ELR (cell line): ENCODE measurements around the gene GRIN3B.
A peak's percentile ranks its signal among the peaks of the same experiment; 100 is the strongest.

ENCODE experiments used
- DNase-seq: peaks from one replicate; pipeline ENCODE4 v3.0.0-alpha.2; 2015; ENCODE audit warnings: low read depth

Gene GRIN3B

DNA sequence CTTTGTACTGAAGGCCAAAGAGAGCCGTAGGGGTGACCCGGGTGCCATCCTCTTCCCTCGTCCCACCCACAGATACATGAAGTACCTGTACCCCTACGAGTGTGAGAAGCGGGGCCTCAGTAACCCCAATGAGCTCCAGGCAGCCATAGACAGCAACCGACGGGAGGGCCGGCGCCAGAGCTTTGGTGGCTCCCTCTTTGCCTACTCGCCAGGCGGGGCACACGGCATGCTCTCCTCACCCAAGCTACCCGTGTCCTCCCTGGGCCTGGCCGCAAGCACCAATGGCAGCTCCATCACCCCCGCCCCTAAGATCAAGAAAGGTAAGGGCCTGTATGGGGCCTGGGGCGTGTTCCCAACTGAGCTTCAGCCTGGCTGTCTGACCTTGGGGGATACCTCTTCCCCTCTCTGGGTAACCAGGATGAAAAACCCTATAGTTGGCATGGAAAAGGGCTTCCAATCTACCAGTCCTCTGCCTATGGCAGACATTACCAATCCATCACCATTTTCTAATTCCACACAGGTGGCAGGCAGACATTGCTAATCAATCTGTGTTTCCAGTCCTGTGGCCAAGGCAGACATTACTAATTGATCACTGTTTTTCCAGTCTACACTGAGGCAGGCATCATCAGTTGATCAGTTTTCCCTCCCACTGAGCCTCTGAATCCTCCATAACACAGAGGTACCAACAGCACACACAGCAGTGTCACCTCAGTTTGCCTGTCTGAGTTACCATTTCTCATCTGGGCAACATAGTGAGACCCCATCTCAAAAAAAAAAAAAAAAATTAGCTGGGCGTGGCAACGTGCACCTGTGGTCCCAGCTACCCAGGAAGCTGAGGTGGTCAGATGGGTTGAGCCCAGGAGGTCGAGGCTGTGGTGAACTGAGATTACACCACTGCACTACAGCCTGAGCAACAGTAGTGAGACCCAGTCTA lies 35.2 kb upstream of the GRIN3B start:
- DNase-seq = peak; percentile 59

- no peak for DNase-seq
Measured at GRCh38 chr19:966485-967088, 33.6 kb upstream of the GRIN3B start.

DNA sequence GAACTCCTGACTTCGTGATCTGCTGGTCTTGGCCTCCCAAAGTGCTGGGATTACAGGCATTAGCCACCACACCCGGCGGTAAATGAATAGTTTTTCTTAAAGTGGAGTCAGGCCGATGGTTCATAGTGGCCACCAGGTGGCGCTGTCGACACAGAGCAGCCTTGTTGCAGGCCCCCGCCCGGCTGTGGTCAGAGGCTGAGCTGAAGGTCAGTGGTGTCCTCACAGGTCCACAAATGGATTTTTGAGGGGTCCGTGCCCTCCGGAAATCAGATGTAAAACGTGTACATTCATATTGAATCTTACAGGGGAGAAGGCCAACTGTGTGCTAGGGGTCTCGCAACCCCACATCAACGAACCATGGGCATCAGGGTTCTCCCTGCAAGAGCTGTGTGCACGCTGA lies 29.5 kb upstream of the GRIN3B start:
- peak; percentile 35 for DNase-seq

DNA sequence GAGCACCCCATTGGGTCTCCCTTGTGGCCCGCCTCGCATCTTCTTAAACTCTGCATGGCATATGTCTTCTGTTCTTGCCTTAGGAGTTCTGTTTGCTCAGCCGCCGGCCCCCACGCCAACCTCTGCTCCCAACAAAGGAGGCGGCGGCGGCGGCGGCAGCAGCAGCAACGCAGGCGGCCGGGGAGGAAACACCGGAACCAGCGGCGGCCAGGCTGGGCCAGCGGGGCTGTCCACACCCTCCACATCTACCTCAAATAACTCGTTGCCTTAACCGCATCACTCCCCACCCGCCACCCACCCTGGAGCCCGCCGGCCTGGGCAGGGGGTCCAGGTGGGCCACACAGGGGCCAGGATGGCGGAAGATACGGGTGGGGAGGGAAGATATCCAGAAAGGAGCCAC lies 28.4 kb upstream of the GRIN3B start:
- no peak for DNase-seq

- DNase-seq = no peak
Measured at GRCh38 chr19:972281-972680, 27.9 kb upstream of the GRIN3B start.

DNA sequence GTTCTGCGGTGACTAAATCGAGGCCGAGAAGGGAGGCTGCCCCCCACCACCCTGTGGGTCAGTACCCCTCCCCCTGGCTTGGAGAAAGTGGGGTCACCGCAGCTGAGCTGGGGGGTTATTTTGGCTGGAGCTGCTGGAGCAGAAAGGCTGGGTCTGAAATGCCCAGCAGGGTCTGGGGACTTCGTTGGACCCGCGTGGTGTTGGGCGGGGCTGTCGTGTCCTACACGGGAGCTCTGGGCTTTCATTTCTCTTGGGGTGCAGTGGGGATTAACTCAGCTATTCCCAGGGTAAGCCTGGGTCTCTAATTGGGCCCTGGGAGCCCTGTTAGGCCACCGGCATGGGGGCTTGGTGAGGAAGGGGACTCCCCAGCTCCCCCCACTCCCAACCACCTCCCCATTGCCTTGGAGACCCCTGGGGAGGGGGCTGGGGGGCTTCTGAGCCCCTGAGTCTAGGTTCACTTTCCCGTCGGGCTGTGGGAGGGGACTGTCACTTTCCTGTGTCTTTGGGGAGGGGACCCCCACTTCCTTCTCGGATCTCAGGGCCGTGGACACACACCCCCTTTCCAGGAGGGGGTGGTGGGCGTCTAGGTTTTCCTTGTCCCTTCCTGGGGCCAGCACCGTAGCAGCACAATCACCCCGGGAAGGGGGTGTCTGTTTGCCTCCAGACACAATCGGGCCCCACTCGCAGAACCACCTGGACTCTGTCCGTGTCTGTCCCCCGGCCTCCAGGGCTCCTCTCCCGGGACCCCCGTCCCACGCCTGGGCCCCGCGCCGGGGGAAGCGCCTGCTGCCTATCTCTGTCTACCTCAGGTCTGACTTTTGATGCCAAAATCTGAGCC lies 26.3 kb upstream of the GRIN3B start:
- no peak for DNase-seq

- no peak for DNase-seq
Measured at GRCh38 chr19:974564-975257, 25.5 kb upstream of the GRIN3B start.

GRCh38 chr19:976476-976875 lies 23.7 kb upstream of the GRIN3B start:
- no peak for DNase-seq

GRCh38 chr19:977058-977464 lies 23.2 kb upstream of the GRIN3B start:
- DNase-seq = no peak

DNA sequence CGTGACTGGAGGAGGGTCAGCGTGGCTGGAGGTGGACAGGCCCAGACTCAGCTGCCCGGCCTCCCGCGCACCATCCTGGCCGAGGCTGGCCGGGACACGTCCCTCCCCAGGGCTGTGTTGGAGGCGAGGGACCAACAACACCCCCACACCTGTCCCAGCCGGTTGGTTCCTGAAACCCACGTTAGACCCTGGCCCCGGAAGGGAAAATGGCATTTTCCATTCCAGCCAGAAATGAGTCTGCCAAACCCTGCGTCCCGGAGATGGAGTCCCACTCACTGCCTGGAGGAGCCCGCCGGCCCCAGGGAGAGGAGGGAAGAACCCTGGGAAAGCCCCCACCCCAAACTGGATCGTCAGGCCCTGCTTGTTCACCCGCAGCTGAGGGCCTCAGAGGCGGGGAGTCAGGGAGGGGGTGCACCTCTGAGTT lies 20.9 kb upstream of the GRIN3B start:
- no peak for DNase-seq

DNA sequence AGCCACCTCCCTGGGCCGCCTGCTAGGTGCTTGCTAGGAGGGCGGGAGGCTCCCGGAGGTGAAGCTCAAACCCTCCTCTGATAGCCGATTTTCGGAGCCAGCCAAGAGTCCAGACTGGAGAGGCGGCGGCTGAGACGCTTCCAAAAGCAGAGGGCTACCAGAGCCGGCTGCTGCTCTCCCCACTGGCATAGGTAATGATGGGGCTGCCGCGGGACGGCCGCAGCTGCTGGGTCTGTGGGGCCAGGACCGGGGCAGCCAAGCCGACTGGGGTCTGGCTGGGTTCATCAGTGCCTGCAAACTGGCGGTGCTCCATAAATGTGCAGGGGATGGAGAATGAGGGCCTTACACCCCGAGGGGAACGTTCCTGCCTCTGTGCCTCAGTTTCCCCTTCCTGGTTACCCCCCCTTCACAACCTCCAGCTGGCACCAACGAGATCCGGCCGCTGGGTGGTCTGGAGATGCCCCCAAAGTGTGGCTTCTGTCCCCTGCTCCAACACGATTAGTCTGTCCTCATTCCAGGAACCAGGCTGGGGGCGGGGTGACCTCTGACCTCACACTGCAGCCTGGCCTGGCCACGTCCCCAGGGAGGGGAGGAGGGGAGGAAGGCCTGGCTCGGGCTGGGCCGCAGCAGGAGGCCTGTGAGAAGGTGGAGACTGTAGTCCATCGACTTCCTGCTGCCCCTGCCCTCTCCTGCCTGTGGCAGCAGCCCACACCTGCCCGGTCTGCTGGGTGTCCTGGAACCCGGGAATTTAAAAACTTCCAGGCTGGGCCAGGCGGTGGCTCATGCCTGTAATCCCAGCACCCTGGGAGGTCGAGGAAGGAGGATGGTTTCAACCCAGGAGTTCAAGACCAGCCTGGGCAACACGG lies 19.9 kb upstream of the GRIN3B start:
- DNase-seq = no peak

DNA sequence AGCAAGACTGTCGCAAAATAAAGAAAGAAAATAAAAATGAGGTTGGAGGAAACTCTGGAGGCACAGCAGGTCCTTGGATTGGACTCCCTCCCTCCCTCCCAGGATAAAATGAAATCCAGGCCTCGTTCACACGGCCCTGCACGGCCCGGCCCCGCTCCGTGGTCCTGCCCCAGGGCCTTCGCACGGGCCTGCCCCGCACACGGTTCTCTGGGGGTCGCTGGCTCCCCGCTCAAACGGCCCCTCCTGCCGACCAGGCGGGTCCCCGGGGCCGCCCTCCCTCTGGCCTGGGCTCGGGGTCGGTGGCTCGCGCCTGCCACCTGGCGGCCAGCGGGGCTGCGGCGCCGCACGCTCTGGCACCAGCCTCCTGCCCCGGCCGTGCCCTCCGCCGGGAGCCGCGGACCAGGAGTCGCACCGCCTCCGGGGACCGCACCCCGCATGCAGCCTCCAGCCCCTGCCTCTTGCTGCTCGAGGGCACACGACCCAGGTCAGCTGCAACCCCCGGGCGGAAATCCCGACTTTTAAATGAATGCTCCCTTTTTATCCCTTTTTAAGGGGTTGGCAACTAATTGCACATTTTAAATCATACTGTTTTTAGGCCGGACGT lies 17.6 kb upstream of the GRIN3B start:
- DNase-seq = peak; percentile 67

DNA sequence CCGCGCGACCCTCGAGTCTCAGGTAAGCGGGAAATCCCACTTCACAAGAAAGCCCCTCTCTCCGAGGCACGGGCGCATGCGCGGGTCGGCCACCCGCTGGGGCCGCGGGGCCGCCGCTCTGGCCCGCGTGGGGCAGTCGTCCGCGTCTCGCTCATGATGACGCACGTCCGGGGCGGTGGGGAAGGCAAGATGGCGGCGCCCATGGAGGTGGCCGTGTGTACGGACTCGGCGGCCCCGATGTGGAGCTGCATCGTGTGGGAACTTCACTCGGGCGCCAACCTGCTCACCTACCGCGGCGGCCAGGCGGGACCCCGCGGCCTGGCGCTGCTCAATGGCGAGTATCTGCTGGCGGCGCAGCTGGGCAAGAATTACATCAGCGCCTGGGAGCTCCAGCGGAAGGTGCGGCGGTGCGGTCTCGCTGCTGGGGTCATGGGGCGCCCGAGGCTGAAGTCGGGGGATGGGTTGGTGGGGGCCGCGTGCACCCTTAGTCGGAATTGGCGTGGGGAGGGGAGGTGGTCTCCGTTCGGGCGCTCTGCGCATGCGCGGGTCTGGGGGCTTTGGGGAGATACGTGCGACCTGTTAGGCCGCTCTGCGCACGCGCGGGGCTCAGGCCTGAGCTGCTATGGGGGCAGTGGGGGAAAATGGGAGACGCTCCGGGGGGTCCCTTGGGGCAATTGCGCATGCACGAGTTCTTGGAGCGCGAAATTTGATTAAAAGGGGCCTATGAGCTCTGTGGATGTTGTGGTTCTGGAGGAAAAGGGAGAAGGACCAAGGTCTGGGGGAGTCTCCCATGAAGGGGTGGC lies 15.9 kb upstream of the GRIN3B start, which contains the start of gene WDR18:
WDR18 (plus strand) TSS at position 181 of the 803 bp plus-strand sequence; CDS start at position 190, 9 bp downstream.
- peak; percentile 93 for DNase-seq

DNA sequence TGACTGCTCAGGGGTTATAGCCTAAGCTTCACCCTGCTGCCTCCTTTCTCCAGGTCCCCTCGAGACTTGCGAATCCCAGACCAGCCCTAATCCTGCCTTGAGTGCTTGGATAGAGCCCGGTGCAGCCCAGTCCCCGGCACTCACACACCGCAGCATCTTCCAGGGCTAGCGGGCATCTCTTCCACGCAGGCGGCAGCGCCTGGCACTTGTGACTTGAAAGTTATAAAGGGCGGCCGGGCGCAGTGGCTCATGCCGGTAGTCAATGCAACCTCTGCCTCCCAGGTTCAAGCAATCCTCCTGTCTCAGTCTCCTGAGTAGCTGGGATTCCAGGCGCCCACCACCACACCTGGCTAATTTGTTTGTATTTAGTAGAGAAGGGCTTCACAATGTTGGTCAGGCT lies 14.1 kb upstream of the GRIN3B start:
- DNase-seq = no peak

- DNase-seq = no peak
Measured at GRCh38 chr19:988081-988480, 12.1 kb upstream of the GRIN3B start.

- no peak for DNase-seq
Measured at GRCh38 chr19:988510-988909, 11.7 kb upstream of the GRIN3B start.

- DNase-seq = no peak
Measured at GRCh38 chr19:989381-990081, 10.7 kb upstream of the GRIN3B start.

- no peak for DNase-seq
Measured at GRCh38 chr19:990119-990571, 10.1 kb upstream of the GRIN3B start.

- no peak for DNase-seq
Measured at GRCh38 chr19:990746-991145, 9.5 kb upstream of the GRIN3B start.
